ENCODE data around the gene CSNK1A1.
"Not testable (repeated sequence)": the region's sequence is repeated elsewhere in the genome, so short reads cannot be mapped to it uniquely, and the experiment has no call there.

The CSNK1A1 gene

GRCh38 chr5:149444430-149444829 is 106.8 kb downstream of the CSNK1A1 start:
- H3K4me1 ChIP-seq (ENCODE audit: control insufficient read depth, insufficient read depth, low read depth, low read length); H2BK120ac ChIP-seq (ENCODE audit: low read depth, low read length); H2BK15ac ChIP-seq (ENCODE audit: low read depth, poor library complexity, severe bottlenecking); H3K27ac ChIP-seq (ENCODE audit: low read length, poor library complexity, severe bottlenecking); H3K23ac ChIP-seq (ENCODE audit: low read length in 2 of 2); H2AFZ ChIP-seq (ENCODE audit: low read depth, low read length); H3K9me3 ChIP-seq (ENCODE audit: control insufficient read depth, low read length); H2AK5ac ChIP-seq (ENCODE audit: low read length, severe bottlenecking); H4K91ac ChIP-seq (ENCODE audit: low read length); H3K9ac ChIP-seq (ENCODE audit: low read length); H3K14ac ChIP-seq (ENCODE audit: low read length in 2 of 2); H2BK5ac ChIP-seq (ENCODE audit: low read depth, low read length, poor library complexity, severe bottlenecking); H3K36me3 ChIP-seq (ENCODE audit: control insufficient read depth in 1 of 2, insufficient read depth in 2 of 2, low read depth in 1 of 2, low read length in 2 of 2); H3K4ac ChIP-seq (ENCODE audit: low read depth in 1 of 2, low read length in 2 of 2); H3K4me3 ChIP-seq (ENCODE audit: insufficient read depth in 1 of 2, low read depth in 1 of 2, low read length in 2 of 2); H3K4me2 ChIP-seq (ENCODE audit: low read length, poor library complexity, severe bottlenecking); DNase-seq; H3K27me3 ChIP-seq (ENCODE audit: control insufficient read depth in 1 of 2, insufficient read depth in 1 of 2, low read length in 2 of 2); H4K8ac ChIP-seq (ENCODE audit: low read length); H3K79me1 ChIP-seq (replicated peaks; ENCODE audit: low read length, poor library complexity, severe bottlenecking): not testable (repeated sequence)
- 96% methylated on average over 4 of the region's 4 CpGs for WGBS
- peak overlapping the region in 1 of 2 experiments; percentile 18 for H3K18ac ChIP-seq (ENCODE audit: low read depth in 1 of 2, low read length in 2 of 2)
- peak overlapping the region in 1 of 2 experiments; percentile 91 for H2BK12ac ChIP-seq (ENCODE audit: low read length in 2 of 2)

GRCh38 chr5:149443210-149443609 is 108.0 kb downstream of the CSNK1A1 start:
- Histone ChIP-seq H2AK5ac (ENCODE audit: low read length, severe bottlenecking) (no peak overlapping the region), H3K14ac (ENCODE audit: low read length in 2 of 2) (no peak overlapping the region), H4K8ac (ENCODE audit: low read length) (peak overlapping the region; percentile 76), H3K27ac (ENCODE audit: low read length, poor library complexity, severe bottlenecking) (no peak overlapping the region), H3K4me2 (ENCODE audit: low read length, poor library complexity, severe bottlenecking) (no peak overlapping the region), H3K23ac (ENCODE audit: low read length in 2 of 2) (no peak overlapping the region), H3K4me3 (ENCODE audit: insufficient read depth in 1 of 2, low read depth in 1 of 2, low read length in 2 of 2) (no peak overlapping the region), H2BK5ac (ENCODE audit: low read depth, low read length, poor library complexity, severe bottlenecking) (no peak overlapping the region), H3K9me3 (ENCODE audit: control insufficient read depth, low read length) (no peaks in the 10 kb centered on the region), H4K91ac (ENCODE audit: low read length) (peak overlapping the region; percentile 67), H3K4ac (ENCODE audit: low read depth in 1 of 2, low read length in 2 of 2) (peak overlapping the region; percentile 49 to 84), H3K9ac (ENCODE audit: low read length) (peak overlapping the region; percentile 59), H2BK15ac (ENCODE audit: low read depth, poor library complexity, severe bottlenecking) (no peak overlapping the region), H2AFZ (ENCODE audit: low read depth, low read length) (no peak overlapping the region), H2BK12ac (ENCODE audit: low read length in 2 of 2) (peak overlapping the region; percentile 87 to 95), H2BK120ac (ENCODE audit: low read depth, low read length) (no peak overlapping the region), H3K27me3 (ENCODE audit: control insufficient read depth in 1 of 2, insufficient read depth in 1 of 2, low read length in 2 of 2) (no peaks in the 10 kb centered on the region), H3K36me3 (ENCODE audit: control insufficient read depth in 1 of 2, insufficient read depth in 2 of 2, low read depth in 1 of 2, low read length in 2 of 2) (no peaks in the 10 kb centered on the region), H3K18ac (ENCODE audit: low read depth in 1 of 2, low read length in 2 of 2) (peak overlapping the region; percentile 61 to 92), H3K79me1 (replicated peaks; ENCODE audit: low read length, poor library complexity, severe bottlenecking) (no peaks in the 10 kb centered on the region), H3K4me1 (ENCODE audit: control insufficient read depth, insufficient read depth, low read depth, low read length) (peaks cover 11% of the 10 kb centered on the region)
- 91% methylated on average over 7 of the region's 7 CpGs for WGBS
- no peak for DNase-seq

- Histone ChIP-seq H2BK12ac (ENCODE audit: low read length in 2 of 2) (peak overlapping the region; percentile 87 to 95), H3K9me3 (ENCODE audit: control insufficient read depth, low read length) (no peaks in the 10 kb centered on the region), H3K27ac (ENCODE audit: low read length, poor library complexity, severe bottlenecking) (no peak overlapping the region), H3K9ac (ENCODE audit: low read length) (peak overlapping the region; percentile 59), H3K36me3 (ENCODE audit: control insufficient read depth in 1 of 2, insufficient read depth in 2 of 2, low read depth in 1 of 2, low read length in 2 of 2) (no peaks in the 10 kb centered on the region), H2BK15ac (ENCODE audit: low read depth, poor library complexity, severe bottlenecking) (peak overlapping the region; percentile 45), H2BK5ac (ENCODE audit: low read depth, low read length, poor library complexity, severe bottlenecking) (no peak overlapping the region), H2AFZ (ENCODE audit: low read depth, low read length) (peak overlapping the region; percentile 19), H4K91ac (ENCODE audit: low read length) (peak overlapping the region; percentile 67), H4K8ac (ENCODE audit: low read length) (peak overlapping the region; percentile 76), H3K23ac (ENCODE audit: low read length in 2 of 2) (no peak overlapping the region), H3K18ac (ENCODE audit: low read depth in 1 of 2, low read length in 2 of 2) (peak overlapping the region; percentile 61 to 92), H3K4me3 (ENCODE audit: insufficient read depth in 1 of 2, low read depth in 1 of 2, low read length in 2 of 2) (no peak overlapping the region), H3K4ac (ENCODE audit: low read depth in 1 of 2, low read length in 2 of 2) (peak overlapping the region; percentile 49 to 84), H3K4me2 (ENCODE audit: low read length, poor library complexity, severe bottlenecking) (no peak overlapping the region), H3K79me1 (replicated peaks; ENCODE audit: low read length, poor library complexity, severe bottlenecking) (no peaks in the 10 kb centered on the region), H3K27me3 (ENCODE audit: control insufficient read depth in 1 of 2, insufficient read depth in 1 of 2, low read length in 2 of 2) (no peaks in the 10 kb centered on the region), H2BK120ac (ENCODE audit: low read depth, low read length) (peak overlapping the region; percentile 50), H3K14ac (ENCODE audit: low read length in 2 of 2) (no peak overlapping the region), H2AK5ac (ENCODE audit: low read length, severe bottlenecking) (no peak overlapping the region), H3K4me1 (ENCODE audit: control insufficient read depth, insufficient read depth, low read depth, low read length) (peaks cover 11% of the 10 kb centered on the region)
- 45% methylated on average over 17 of the region's 17 CpGs for WGBS
- peak; percentile 80 for DNase-seq
Measured at GRCh38 chr5:149442563-149443182, 108.6 kb downstream of the CSNK1A1 start.
